ENCODE data around the gene DCXR.
A peak's percentile ranks its signal among the peaks of the same experiment; 100 is the strongest.

DCXR gene

DNA sequence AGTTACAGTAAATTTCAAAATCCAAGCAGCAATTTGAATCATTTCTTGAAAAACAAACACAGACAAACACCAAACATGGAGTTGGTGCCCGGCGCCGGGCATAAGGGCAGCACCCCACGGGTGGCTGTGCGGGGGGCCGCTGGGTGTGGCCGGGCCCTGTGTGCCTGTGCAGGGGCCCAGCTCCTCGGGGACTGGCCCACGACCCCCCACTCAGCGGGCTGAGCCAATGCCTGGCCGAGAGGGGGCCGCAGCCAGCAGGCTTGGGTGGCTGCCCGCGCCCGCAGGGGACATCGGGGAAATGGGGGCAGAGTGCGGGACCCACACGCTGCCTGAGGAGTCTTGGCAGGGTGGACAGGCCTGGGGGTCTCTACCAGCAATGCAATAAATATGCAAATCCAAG lies 40.9 kb upstream of the DCXR start:
- no peaks in the 10 kb centered on the region for H3K79me2 ChIP-seq (ENCODE audit: insufficient read depth, low read length)

GRCh38 chr17:82077617-82078358 lies 40.3 kb upstream of the DCXR start:
- Histone ChIP-seq H3K9ac (ENCODE audit: low read depth, low read length) (no peak overlapping the region), H3K27ac (ENCODE audit: low read length) (no peak overlapping the region), H3K4me2 (ENCODE audit: insufficient read depth, low read length) (no peak overlapping the region), H2AFZ (ENCODE audit: low read depth, low read length) (no peak overlapping the region), H3K36me3 (ENCODE audit: insufficient read depth, low read length) (peaks cover 50% of the 10 kb centered on the region), H3K4me1 (ENCODE audit: insufficient read depth, low read length) (no peaks in the 10 kb centered on the region), H3K9me3 (ENCODE audit: insufficient read depth, low read length, severe bottlenecking) (no peaks in the 10 kb centered on the region), H3K79me2 (ENCODE audit: insufficient read depth, low read length) (no peaks in the 10 kb centered on the region), H3K27me3 (ENCODE audit: insufficient read depth, low read length, poor library complexity) (no peaks in the 10 kb centered on the region), H4K20me1 (ENCODE audit: insufficient read depth, low read length) (peaks cover 55% of the 10 kb centered on the region), H3K4me3 (ENCODE audit: low read depth in 1 of 2, low read length in 2 of 2) (no peak overlapping the region)
- no peak for TF ChIP-seq CTCF (IDR thresholded peaks at IDR 0.05; ENCODE audit: borderline replicate concordance, extremely low read depth, low read length, poor library complexity, severe bottlenecking)
- TF ChIP-seq EZH2 (IDR thresholded peaks at IDR 0.05; ENCODE audit: borderline replicate concordance, low read depth, low read length, severe bottlenecking): no peak
- DNase-seq (no peak), ATAC-seq (ENCODE audit: insufficient read depth, low read depth) (peak; percentile 10; the same call in 2 of the 3 replicates)

More for the DNA sequence above, 40.9 kb upstream of the DCXR start:
- Histone ChIP-seq H3K4me2 (ENCODE audit: insufficient read depth, low read length) (no peak overlapping the region), H3K9ac (ENCODE audit: low read depth, low read length) (no peak overlapping the region), H3K4me3 (ENCODE audit: low read depth in 1 of 2, low read length in 2 of 2) (no peak overlapping the region), H3K27ac (ENCODE audit: low read length) (no peak overlapping the region), H4K20me1 (ENCODE audit: insufficient read depth, low read length) (peaks cover 59% of the 10 kb centered on the region), H3K9me3 (ENCODE audit: insufficient read depth, low read length, severe bottlenecking) (no peaks in the 10 kb centered on the region), H3K4me1 (ENCODE audit: insufficient read depth, low read length) (no peaks in the 10 kb centered on the region), H3K36me3 (ENCODE audit: insufficient read depth, low read length) (peaks cover 57% of the 10 kb centered on the region), H2AFZ (ENCODE audit: low read depth, low read length) (no peak overlapping the region), H3K27me3 (ENCODE audit: insufficient read depth, low read length, poor library complexity) (no peaks in the 10 kb centered on the region)
- TF ChIP-seq EZH2 (IDR thresholded peaks at IDR 0.05; ENCODE audit: borderline replicate concordance, low read depth, low read length, severe bottlenecking) (no peak), CTCF (IDR thresholded peaks at IDR 0.05; ENCODE audit: borderline replicate concordance, extremely low read depth, low read length, poor library complexity, severe bottlenecking) (no peak)
- ATAC-seq (ENCODE audit: insufficient read depth, low read depth) (no peak), DNase-seq (no peak)

GRCh38 chr17:82076785-82077591 lies 39.5 kb upstream of the DCXR start:
- Histone ChIP-seq H3K79me2 (ENCODE audit: insufficient read depth, low read length) (no peaks in the 10 kb centered on the region), H4K20me1 (ENCODE audit: insufficient read depth, low read length) (peaks cover 47% of the 10 kb centered on the region), H2AFZ (ENCODE audit: low read depth, low read length) (no peak overlapping the region), H3K27ac (ENCODE audit: low read length) (no peak overlapping the region), H3K27me3 (ENCODE audit: insufficient read depth, low read length, poor library complexity) (no peaks in the 10 kb centered on the region), H3K4me2 (ENCODE audit: insufficient read depth, low read length) (no peak overlapping the region), H3K4me1 (ENCODE audit: insufficient read depth, low read length) (no peaks in the 10 kb centered on the region), H3K36me3 (ENCODE audit: insufficient read depth, low read length) (peaks cover 42% of the 10 kb centered on the region), H3K9me3 (ENCODE audit: insufficient read depth, low read length, severe bottlenecking) (no peaks in the 10 kb centered on the region), H3K9ac (ENCODE audit: low read depth, low read length) (no peak overlapping the region), H3K4me3 (ENCODE audit: low read depth in 1 of 2, low read length in 2 of 2) (no peak overlapping the region)
- TF ChIP-seq EZH2 (IDR thresholded peaks at IDR 0.05; ENCODE audit: borderline replicate concordance, low read depth, low read length, severe bottlenecking) (no peak), CTCF (IDR thresholded peaks at IDR 0.05; ENCODE audit: borderline replicate concordance, extremely low read depth, low read length, poor library complexity, severe bottlenecking) (no peak)
- DNase-seq (no peak), ATAC-seq (ENCODE audit: insufficient read depth, low read depth) (peak; percentile 37)
